Measurements from ENCODE around the gene OR9A2.
"Not testable (repeated sequence)": the region's sequence is repeated elsewhere in the genome, so short reads cannot be mapped to it uniquely, and the experiment has no call there.

Gene OR9A2

GRCh38 chr7:143002106-143002505 lies 24.8 kb downstream of the OR9A2 start:
- Histone ChIP-seq H3K27ac (no peak overlapping the region), H3K9ac (no peak overlapping the region), H3K4me1 (peaks cover 10 to 34% (median 22%) of the 10 kb centered on the region in 10 experiments), H3K4me2 (no peak overlapping the region), H3K27me3 (no peaks in the 10 kb centered on the region), H4K20me1 (no peaks in the 10 kb centered on the region), H3K9me3 (replicated peaks in 1 of 11) (no peaks in the 10 kb centered on the region), H3K36me3 (no peaks in the 10 kb centered on the region), H3K4me3 (no peak overlapping the region)
- TF ChIP-seq Cebpa-rat (IDR thresholded peaks at IDR 0.05), result no peak

GRCh38 chr7:143000648-143001047 lies 26.3 kb downstream of the OR9A2 start:
- Histone ChIP-seq H3K27ac (no peak overlapping the region), H3K9ac (no peak overlapping the region), H4K20me1 (no peaks in the 10 kb centered on the region), H3K9me3 (replicated peaks in 1 of 11) (no peaks in the 10 kb centered on the region), H3K27me3 (no peaks in the 10 kb centered on the region), H3K4me3 (no peak overlapping the region), H3K36me3 (no peaks in the 10 kb centered on the region), H3K4me2 (no peak overlapping the region), H3K4me1 (peaks cover 4 to 30% (median 18%) of the 10 kb centered on the region in 10 experiments)
- TF ChIP-seq Cebpa-rat (IDR thresholded peaks at IDR 0.05), result no peak

- no peaks in the 10 kb centered on the region for H3K36me3 ChIP-seq
- TF ChIP-seq Cebpa-rat (IDR thresholded peaks at IDR 0.05), result no peak
- H3K9ac ChIP-seq, result no peak overlapping the region
- no peak overlapping the region for H3K4me3 ChIP-seq
- no peaks in the 10 kb centered on the region for H3K27me3 ChIP-seq
- no peak overlapping the region for H3K27ac ChIP-seq
- no peaks in the 10 kb centered on the region for H3K9me3 ChIP-seq (replicated peaks in 1 of 11)
- no peaks in the 10 kb centered on the region for H4K20me1 ChIP-seq
- H3K4me2 ChIP-seq, result no peak overlapping the region
- H3K4me1 ChIP-seq, result peaks cover 0 to 23% (median 12%) of the 10 kb centered on the region in 10 experiments; a peak in 18 of 20 replicates
Measured at GRCh38 chr7:142999793-143000192, 27.1 kb downstream of the OR9A2 start.

GRCh38 chr7:142998966-142999365 lies 28.0 kb downstream of the OR9A2 start:
- Histone ChIP-seq H3K27me3 (no peaks in the 10 kb centered on the region), H3K9ac (no peak overlapping the region), H3K4me2 (no peak overlapping the region), H3K9me3 (replicated peaks in 1 of 11) (no peaks in the 10 kb centered on the region), H3K36me3 (no peaks in the 10 kb centered on the region), H3K4me3 (no peak overlapping the region), H4K20me1 (no peaks in the 10 kb centered on the region), H3K27ac (no peak overlapping the region), H3K4me1 (peaks cover 0 to 14% (median 5%) of the 10 kb centered on the region in 10 experiments; a peak in 18 of 20 replicates)
- no peak for TF ChIP-seq Cebpa-rat (IDR thresholded peaks at IDR 0.05)

- Histone ChIP-seq H3K4me2 (no peak overlapping the region), H3K4me3 (no peak overlapping the region), H4K20me1 (no peaks in the 10 kb centered on the region), H3K9me3 (replicated peaks in 1 of 11) (peaks cover 0 to 5% (median 0%) of the 10 kb centered on the region in 11 experiments; a peak in 2 of 22 replicates), H3K27ac (no peak overlapping the region), H3K9ac (no peak overlapping the region), H3K4me1 (peaks cover 0 to 5% (median 0%) of the 10 kb centered on the region in 10 experiments; a peak in 2 of 20 replicates), H3K36me3 (no peaks in the 10 kb centered on the region), H3K27me3 (no peaks in the 10 kb centered on the region)
- no peak for TF ChIP-seq Cebpa-rat (IDR thresholded peaks at IDR 0.05)
Measured at GRCh38 chr7:142997456-142997989, 29.4 kb downstream of the OR9A2 start.

GRCh38 chr7:142992427-142992826 lies 34.5 kb downstream of the OR9A2 start:
- Histone ChIP-seq H3K9ac (no peak overlapping the region), H4K20me1 (no peaks in the 10 kb centered on the region), H3K4me3 (no peak overlapping the region), H3K27ac (no peak overlapping the region; a peak in 1 of 22 replicates), H3K9me3 (replicated peaks in 1 of 11) (peaks cover 0 to 7% (median 0%) of the 10 kb centered on the region in 11 experiments; a peak in 2 of 22 replicates), H3K27me3 (no peaks in the 10 kb centered on the region), H3K4me2 (peak overlapping the region in 8 of 11 experiments; percentile 4 to 34 (median 19); a peak in 11 of 22 replicates), H3K36me3 (no peaks in the 10 kb centered on the region), H3K4me1 (peaks cover 0 to 8% (median 0%) of the 10 kb centered on the region in 10 experiments; a peak in 2 of 20 replicates)
- no peak for TF ChIP-seq Cebpa-rat (IDR thresholded peaks at IDR 0.05)

GRCh38 chr7:142984297-142984696 lies 42.6 kb downstream of the OR9A2 start:
- H3K36me3 ChIP-seq, result no peaks in the 10 kb centered on the region
- peaks cover 17 to 46% (median 29%) of the 10 kb centered on the region in 11 experiments for H3K9me3 ChIP-seq (replicated peaks in 1 of 11)
- H3K27ac ChIP-seq, result no peak overlapping the region
- no peak overlapping the region for H3K9ac ChIP-seq
- no peak overlapping the region for H3K4me3 ChIP-seq
- no peaks in the 10 kb centered on the region for H3K27me3 ChIP-seq
- H3K4me2 ChIP-seq, result no peak overlapping the region
- H3K4me1 ChIP-seq, result no peaks in the 10 kb centered on the region
- no peaks in the 10 kb centered on the region for H4K20me1 ChIP-seq
- TF ChIP-seq Cebpa-rat (IDR thresholded peaks at IDR 0.05), result no peak

GRCh38 chr7:142983825-142984224 lies 43.1 kb downstream of the OR9A2 start:
- H3K4me1 ChIP-seq, result no peaks in the 10 kb centered on the region
- no peak overlapping the region for H3K4me2 ChIP-seq
- no peaks in the 10 kb centered on the region for H3K36me3 ChIP-seq
- H3K9ac ChIP-seq, result no peak overlapping the region
- H4K20me1 ChIP-seq, result no peaks in the 10 kb centered on the region
- TF ChIP-seq Cebpa-rat (IDR thresholded peaks at IDR 0.05), result no peak
- no peaks in the 10 kb centered on the region for H3K27me3 ChIP-seq
- H3K4me3 ChIP-seq, result no peak overlapping the region
- H3K9me3 ChIP-seq (replicated peaks in 1 of 11), result peaks cover 21 to 51% (median 32%) of the 10 kb centered on the region in 11 experiments
- H3K27ac ChIP-seq, result no peak overlapping the region

GRCh38 chr7:142978402-142978801 lies 48.5 kb downstream of the OR9A2 start:
- not testable (repeated sequence) for H3K9ac ChIP-seq, H3K27me3 ChIP-seq, H3K4me2 ChIP-seq, H3K4me3 ChIP-seq, H4K20me1 ChIP-seq, H3K36me3 ChIP-seq, H3K27ac ChIP-seq, H3K4me1 ChIP-seq
- H3K9me3 ChIP-seq (replicated peaks in 1 of 11), result peaks cover 34 to 54% (median 42%) of the 10 kb centered on the region in 11 experiments
